Cardiac fibroblast (primary cell): ENCODE measurements around the gene FARSA.

Experiments
- DNase-seq, 2 donors: peaks; one replicate each; pipeline versions ENCODE4 v3.0.0 to v3.0.0-alpha.2; 2010; ENCODE audit warnings: low read depth in 2 of 2
- H3K4me3 ChIP-seq, 2 donors: replicated peaks in 1 of 2; 1 replicate in 1 of 2; 2 replicates in 1 of 2; pipeline ENCODE4 v1.5.1; 2011; ENCODE audit warnings: low read depth in 2 of 2, low read length in 2 of 2, mild to moderate bottlenecking in 2 of 2, moderate library complexity in 1 of 2
- CTCF ChIP-seq: IDR thresholded peaks from one replicate; pipeline ENCODE4 v1.5.1; 2011; ENCODE audit warnings: low read depth, mild to moderate bottlenecking, low read length, inconsistent platforms

The FARSA gene

GRCh38 chr19:12973236-12973635, 39.7 kb upstream of the FARSA start:
- H3K4me3 ChIP-seq = no peak overlapping the region
- DNase-seq = no peak
- TF ChIP-seq CTCF = no peak

GRCh38 chr19:12970070-12970820, 36.7 kb upstream of the FARSA start:
- H3K4me3 ChIP-seq = no peak overlapping the region
- no peak for TF ChIP-seq CTCF
- no peak for DNase-seq

DNA sequence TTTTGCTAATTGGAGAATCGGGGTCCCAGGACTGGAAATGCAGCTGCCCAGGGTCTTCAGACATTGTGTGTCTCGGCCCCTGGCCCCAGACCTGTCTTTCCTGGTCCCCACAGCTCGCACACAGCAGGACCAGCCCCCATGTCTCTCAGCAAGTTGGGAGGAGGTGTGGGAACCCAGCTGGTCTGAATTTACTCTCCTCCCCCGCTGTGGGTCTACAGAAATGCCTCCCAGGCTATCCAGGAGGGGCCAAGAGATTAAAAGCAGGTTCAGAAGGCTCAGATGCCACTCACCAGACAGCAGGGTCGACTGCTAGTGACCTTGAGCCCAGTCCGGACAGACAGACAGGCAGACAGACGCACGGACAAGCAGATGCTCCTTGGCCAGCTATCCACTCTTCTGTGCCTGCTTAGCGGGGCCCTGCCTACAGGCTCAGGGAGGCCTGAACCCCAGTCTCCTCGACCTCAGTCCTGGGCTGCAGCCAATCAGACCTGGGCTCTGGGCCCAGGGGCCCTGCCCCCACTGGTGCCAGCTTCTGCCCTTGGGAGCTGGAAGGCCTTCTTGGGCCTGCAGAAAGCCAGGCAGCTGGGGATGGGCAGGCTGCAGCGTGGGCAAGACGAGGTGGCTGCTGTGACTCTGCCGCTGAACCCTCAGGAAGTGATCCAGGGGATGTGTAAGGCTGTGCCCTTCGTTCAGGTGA, 35.9 kb upstream of the FARSA start, which contains the start of gene DAND5:
Gene DAND5 (plus strand): TSS at position 285 of the 697 bp plus-strand sequence. CDS start 85 bp downstream, at position 370.
- TF ChIP-seq CTCF = no peak
- H3K4me3 ChIP-seq = no peak within 1 kb of the TSS
- no peak for DNase-seq

DNA sequence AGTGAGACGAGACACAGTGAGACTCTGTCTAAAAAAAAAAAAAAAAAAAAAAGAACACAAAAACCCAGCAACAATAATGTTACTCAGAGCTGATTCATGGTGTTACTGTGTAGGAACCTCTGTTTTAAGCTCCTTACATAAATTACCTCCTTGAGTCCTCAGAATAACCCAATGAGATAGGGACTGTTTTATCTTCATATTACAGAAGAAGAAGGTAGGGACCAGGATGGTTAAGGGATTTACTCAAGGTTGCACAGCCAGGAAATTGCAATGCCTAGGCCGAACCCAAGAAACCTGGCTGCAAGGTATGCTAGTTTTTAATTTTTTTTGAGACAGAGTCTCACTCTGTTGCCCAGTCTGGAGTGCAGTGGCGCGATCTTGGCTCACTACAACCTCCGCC, 34.4 kb upstream of the FARSA start:
- no peak overlapping the region for H3K4me3 ChIP-seq
- DNase-seq = peak in 1 of 2 donors; percentile 61
- no peak for TF ChIP-seq CTCF

- no peak for TF ChIP-seq CTCF
- no peak for DNase-seq
- no peak overlapping the region for H3K4me3 ChIP-seq
Measured at GRCh38 chr19:12965812-12966135, 32.3 kb upstream of the FARSA start.

GRCh38 chr19:12965017-12965811, 31.7 kb upstream of the FARSA start:
- peak; percentile 88 for TF ChIP-seq CTCF
- H3K4me3 ChIP-seq = peak overlapping the region; percentile 45 to 65
- DNase-seq = peak; percentile 77 to 81
